GM21619 (cell line): ENCODE measurements around the gene SLC26A8.
A peak's percentile ranks its signal among the peaks of the same experiment; 100 is the strongest.
"Not testable (repeated sequence)": the region's sequence is repeated elsewhere in the genome, so short reads cannot be mapped to it uniquely, and the experiment has no call there.

Experiments used
- ATAC-seq: cut with Tn5 transposase; IDR thresholded peaks from one replicate; pipeline ENCODE4 v1.9.1; 2021; ENCODE audit not compliant: unreplicated experiment

The SLC26A8 gene

GRCh38 chr6:35954333-35954732 is 70.1 kb downstream of the SLC26A8 start:
- ATAC-seq, result no peak

DNA sequence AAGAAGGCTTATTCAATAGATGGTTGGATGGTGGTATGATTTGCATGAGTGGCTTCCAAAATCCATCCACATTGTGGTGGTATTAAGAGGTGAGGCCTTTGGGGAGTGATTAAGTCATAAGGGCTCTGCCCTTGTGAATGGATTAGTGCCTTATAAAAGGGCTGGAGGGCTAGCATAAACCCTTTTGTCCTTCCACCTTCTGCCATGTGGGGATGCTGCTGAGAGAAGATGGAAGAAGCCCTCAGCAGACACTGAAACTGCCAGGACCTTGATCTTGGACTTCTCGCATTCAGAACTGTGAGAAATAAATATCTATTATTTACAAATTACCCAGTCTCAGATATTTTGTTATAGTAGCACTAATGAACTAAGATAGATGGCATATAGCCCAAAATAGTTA is 75.7 kb downstream of the SLC26A8 start:
- ATAC-seq, result no peak

DNA sequence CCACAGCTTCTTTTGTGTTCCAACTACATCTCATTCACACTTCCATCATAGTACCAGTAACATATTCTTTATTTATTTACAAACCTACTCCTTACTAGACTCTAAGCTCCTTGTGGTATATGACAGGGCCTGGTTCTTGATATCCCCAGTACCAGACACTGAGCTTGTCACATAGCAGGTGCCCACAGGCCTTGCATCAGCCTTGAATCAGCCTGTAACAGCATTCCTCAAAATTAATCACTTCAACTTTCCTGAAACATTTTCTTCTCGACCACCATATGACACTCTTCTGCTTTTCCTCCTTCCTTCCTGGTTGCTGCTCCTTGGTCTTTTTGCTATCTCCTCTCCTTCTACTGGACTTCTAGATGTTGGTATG is 78.8 kb downstream of the SLC26A8 start:
- ATAC-seq, result no peak

GRCh38 chr6:35943390-35943789 is 81.1 kb downstream of the SLC26A8 start:
- no peak for ATAC-seq

DNA sequence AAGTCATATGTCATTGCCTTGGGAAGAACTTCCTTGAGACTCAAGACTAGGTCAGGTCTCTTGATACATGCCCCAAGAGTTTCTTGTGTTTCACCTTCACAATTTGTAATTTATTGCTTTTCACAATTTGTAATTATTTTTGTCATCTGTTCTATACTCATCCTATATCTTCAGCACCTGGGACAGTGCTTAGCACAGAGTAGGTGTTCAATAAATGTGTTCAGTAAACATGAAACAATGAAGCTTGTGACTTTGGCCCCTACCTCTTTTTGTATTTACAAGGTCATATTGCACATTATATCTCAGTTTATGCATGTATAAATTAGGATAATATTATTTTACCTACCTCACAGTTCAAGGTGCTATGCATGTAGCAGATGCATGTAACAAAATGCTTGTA is 82.1 kb downstream of the SLC26A8 start:
- ATAC-seq, result no peak

DNA sequence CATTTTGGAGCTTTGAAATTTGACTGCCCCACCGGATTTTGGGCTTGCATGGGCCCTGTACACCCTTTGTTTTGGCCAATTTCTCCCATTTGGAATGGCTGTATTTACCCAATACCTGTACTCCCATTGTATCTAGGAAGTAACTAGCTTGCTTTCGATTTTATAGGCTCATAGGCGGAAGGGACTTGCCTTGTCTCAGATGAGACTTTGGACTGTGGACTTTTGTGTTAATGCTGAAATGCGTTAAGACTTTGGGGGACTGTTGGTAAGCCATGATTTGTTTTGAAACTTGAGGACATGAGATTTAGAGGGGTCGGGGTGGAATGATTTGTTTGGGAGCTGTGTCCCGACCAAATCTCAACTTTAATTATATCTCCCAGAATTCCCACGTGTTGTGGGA is 83.3 kb downstream of the SLC26A8 start:
- ATAC-seq, result not testable (repeated sequence)

GRCh38 chr6:35940014-35940413 is 84.4 kb downstream of the SLC26A8 start:
- not testable (repeated sequence) for ATAC-seq

GRCh38 chr6:35939259-35939658 is 85.2 kb downstream of the SLC26A8 start:
- ATAC-seq, result not testable (repeated sequence)

DNA sequence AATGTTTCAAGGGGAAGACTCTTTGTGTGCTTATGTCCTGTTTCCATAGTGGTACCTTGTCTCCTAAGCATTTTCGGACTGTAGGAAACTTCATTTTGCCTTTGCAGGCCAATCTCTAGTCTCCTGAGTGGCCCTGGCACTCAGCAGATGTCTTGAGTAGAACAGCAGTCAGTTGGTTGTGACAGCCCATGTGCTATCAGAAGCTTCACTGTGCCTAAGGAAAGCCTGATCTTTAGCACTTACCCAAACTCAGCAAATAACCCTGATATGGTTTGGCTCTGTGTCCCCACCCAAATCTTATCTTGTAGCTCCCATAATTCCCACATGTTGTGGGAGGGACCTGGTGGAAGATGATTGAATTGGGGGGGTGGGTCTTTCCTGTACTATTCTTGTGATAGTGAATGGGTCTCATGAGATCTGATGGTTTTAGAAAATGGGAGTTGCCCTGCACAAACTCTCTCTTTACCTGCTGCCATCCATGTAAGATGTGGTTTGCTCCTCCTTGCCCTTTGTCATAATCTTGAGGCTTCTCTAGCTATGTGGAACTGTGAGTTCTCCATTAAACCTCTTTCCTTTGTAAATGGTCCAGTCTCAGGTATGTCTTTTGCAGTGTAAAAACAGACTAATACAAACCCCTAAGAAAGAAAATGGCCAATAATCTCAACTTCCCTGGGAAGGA is 87.6 kb downstream of the SLC26A8 start:
- ATAC-seq, result no peak

DNA sequence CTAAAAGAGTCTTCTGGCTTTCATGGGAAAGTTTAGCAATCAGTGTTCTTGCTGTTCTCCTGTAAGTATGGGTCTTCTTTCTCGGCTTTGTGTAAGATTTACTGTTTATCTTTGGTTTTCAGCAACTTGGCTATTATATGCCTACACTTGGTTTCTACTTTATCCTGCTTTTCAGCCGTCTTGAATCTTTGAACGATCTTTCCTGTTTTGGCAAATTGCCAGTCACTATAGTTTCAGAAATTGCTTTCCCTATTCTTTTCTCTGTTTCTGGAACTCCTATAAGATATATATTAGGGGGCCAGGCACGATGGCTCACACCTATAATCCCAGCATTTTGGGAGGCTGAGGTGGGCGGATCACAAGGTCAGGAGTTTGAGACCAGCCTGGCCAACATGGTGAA is 89.0 kb downstream of the SLC26A8 start:
- no peak for ATAC-seq

DNA sequence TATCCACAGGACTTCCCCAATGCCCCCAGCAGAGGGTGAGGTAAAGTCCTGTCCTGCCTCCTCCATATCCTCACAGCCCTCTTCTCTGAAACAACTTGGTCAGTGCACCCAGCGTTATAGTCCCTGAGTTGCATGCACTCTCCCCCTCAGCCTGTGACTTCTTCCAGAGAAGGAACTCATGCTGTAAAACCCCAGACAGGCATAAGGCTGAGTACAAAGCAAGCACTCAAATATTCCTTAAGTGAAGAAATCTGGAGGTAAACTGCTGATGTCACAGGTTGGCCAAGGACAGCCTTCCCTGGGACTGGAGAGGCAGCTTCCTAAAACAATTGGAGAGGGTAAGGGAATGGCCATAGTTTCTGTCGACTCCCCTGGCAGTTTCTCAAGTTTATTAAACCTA is 90.6 kb downstream of the SLC26A8 start:
- ATAC-seq, result no peak

DNA sequence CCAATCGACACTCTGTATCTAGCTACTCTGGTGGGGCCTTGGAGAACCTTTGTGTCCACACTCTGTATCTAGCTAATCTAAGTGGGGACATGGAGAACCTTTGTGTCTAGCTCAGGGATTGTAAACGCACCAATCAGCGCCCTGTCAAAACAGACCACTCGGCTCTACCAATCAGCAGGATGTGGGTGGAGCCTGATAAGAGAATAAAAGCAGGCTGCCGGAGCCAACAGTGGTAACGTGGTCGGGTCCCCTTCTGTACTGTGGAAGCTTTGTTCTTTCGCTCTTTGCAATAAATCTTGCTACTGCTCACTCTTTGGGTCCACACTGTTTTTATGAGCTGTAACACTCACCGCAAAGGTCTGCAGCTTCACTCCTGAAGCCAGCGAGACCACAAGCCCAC is 92.6 kb downstream of the SLC26A8 start:
- ATAC-seq, result not testable (repeated sequence)

- no peak for ATAC-seq
These were observed 93.3 kb downstream of the SLC26A8 start for GRCh38 chr6:35931120-35931561.

- no peak for ATAC-seq
These were observed 94.8 kb downstream of the SLC26A8 start for GRCh38 chr6:35929601-35930000.

DNA sequence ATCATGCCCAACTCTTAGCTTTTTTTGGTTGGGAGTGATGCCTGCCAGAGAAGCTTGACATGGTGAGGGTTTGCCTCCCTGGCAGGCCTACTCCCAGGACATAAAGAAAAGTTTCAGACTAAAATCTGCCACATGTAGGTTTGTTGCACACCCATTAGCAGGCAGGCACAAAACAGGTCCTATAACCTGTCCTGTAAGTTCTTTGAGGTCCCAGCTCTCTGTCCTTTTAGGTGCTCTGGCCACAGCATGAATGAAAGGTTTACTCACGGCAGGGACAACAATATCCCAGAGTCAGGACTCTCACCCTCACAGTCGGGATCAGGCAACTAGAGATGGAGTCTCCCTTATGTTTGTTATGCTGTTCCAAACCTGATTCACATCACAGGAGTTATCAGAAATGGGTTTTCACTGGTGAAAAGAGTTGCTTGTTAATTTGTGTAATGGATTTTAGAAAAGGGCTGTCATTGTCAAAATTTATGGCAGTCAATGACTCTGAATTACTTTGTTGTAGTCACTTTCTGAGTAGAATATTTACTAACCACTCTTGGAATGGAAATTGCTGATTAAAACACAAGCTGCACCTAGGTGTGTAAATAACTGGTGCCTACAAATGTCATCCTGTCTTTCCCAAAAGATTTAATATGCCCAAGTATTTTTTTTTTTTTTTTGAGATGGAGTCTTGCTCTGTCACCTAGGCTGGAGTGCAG is 97.8 kb downstream of the SLC26A8 start:
- no peak for ATAC-seq

GRCh38 chr6:35925961-35926360 is 98.5 kb downstream of the SLC26A8 start:
- no peak for ATAC-seq

GRCh38 chr6:35924146-35924545 is 100.3 kb downstream of the SLC26A8 start:
- ATAC-seq, result no peak

GRCh38 chr6:35922139-35922554 is 102.3 kb downstream of the SLC26A8 start:
- no peak for ATAC-seq

- peak; percentile 71 for ATAC-seq
These were observed 103.4 kb downstream of the SLC26A8 start, which contains the start of gene SRPK1 for GRCh38 chr6:35920793-35921732. TSS of gene SRPK1 (minus strand) at chr6:35921098. CDS start at chr6:35921056, 42 bp downstream.

GRCh38 chr6:35919827-35920751 is 104.4 kb downstream of the SLC26A8 start:
- peak; percentile 27 for ATAC-seq
